Activated gamma-delta T cell treated with Interleukin-2 at 50 U/mL for 16 hours (primary cell): ENCODE measurements around the gene HPN.
"Not testable (repeated sequence)": the region's sequence is repeated elsewhere in the genome, so short reads cannot be mapped to it uniquely, and the experiment has no call there.

Experiments used
- DNase-seq: peaks from one replicate; pipeline ENCODE4 v3.0.0-alpha.2; 2020

Gene HPN

GRCh38 chr19:35088131-35088913 lies 46.8 kb downstream of the HPN start:
- no peak for DNase-seq

- DNase-seq, result no peak
Observed at GRCh38 chr19:35089554-35089953, 48.0 kb downstream of the HPN start.

- DNase-seq, result no peak
Observed at GRCh38 chr19:35090160-35090505, 48.6 kb downstream of the HPN start.

- DNase-seq, result peak; percentile 32
Observed at GRCh38 chr19:35090506-35091214, 49.1 kb downstream of the HPN start.

- no peak for DNase-seq
Observed at GRCh38 chr19:35093430-35093829, 51.9 kb downstream of the HPN start.

GRCh38 chr19:35093941-35094647 lies 52.6 kb downstream of the HPN start:
- DNase-seq, result no peak

- DNase-seq, result no peak
Observed at GRCh38 chr19:35094656-35095055, 53.1 kb downstream of the HPN start.

GRCh38 chr19:35095667-35096368 lies 54.3 kb downstream of the HPN start:
- no peak for DNase-seq

- no peak for DNase-seq
Observed at GRCh38 chr19:35098413-35099049, 57.0 kb downstream of the HPN start.

GRCh38 chr19:35099155-35099896 lies 57.8 kb downstream of the HPN start:
- no peak for DNase-seq

GRCh38 chr19:35099897-35100275 lies 58.4 kb downstream of the HPN start:
- DNase-seq, result no peak

- no peak for DNase-seq
Observed at GRCh38 chr19:35100588-35101533, 59.3 kb downstream of the HPN start.

GRCh38 chr19:35101949-35102348 lies 60.4 kb downstream of the HPN start:
- not testable (repeated sequence) for DNase-seq

- DNase-seq, result not testable (repeated sequence)
Observed at GRCh38 chr19:35103614-35104013, 62.1 kb downstream of the HPN start.

- DNase-seq, result no peak
Observed at GRCh38 chr19:35104361-35104760, 62.8 kb downstream of the HPN start.

GRCh38 chr19:35105047-35105410 lies 63.5 kb downstream of the HPN start:
- DNase-seq, result no peak

GRCh38 chr19:35105411-35106290 lies 64.1 kb downstream of the HPN start:
- no peak for DNase-seq

GRCh38 chr19:35106291-35106583 lies 64.7 kb downstream of the HPN start:
- DNase-seq, result no peak

GRCh38 chr19:35106898-35107541 lies 65.5 kb downstream of the HPN start:
- DNase-seq, result no peak

- no peak for DNase-seq
Observed at GRCh38 chr19:35107545-35107944, 66.0 kb downstream of the HPN start.
